H1 (cell line): ENCODE results near the gene CLIC3. TPM values are rescaled to one million over a fixed set of nuclear protein-coding genes. Genes with fewer than 3 reads are reported as not detected.

Source experiments
- CTCF ChIA-PET: fragments of 300-600 bp; sonication (Branson Sonifier 250); formaldehyde crosslinking; loops from one replicate; lab custom pipeline; 2021; ENCODE audit not compliant: partially characterized antibody; lab: Charles Lee
- POLR2A ChIA-PET: fragments of 300-600 bp; sonication (Branson Sonifier 250); formaldehyde crosslinking; loops from one replicate; lab custom pipeline; 2021; ENCODE audit warnings: inconsistent platforms; ENCODE audit not compliant: partially characterized antibody; lab: Charles Lee
- DNase-seq, 2 experiments: peaks; one replicate each; pipeline versions ENCODE4 v3.0.0 to v3.0.0-alpha.2; 2010 to 2022; ENCODE audit warnings: low spot score in 2 of 2, low read depth in 1 of 2, mixed read lengths in 1 of 2
- FAIRE-seq: peaks from 2 replicates; lab custom pipeline; 2011; peaks lifted over from hg19 to GRCh38; lab: Jason Lieb, UNC
- H2AFZ ChIP-seq: 2 replicates; pipeline ENCODE4 v1.8.1; 2012; ENCODE audit warnings: low read length, inconsistent platforms
- H2AK5ac ChIP-seq: 2 replicates; pipeline ENCODE4 v1.6.1; 2013; ENCODE audit warnings: low read depth, low read length
- H2BK120ac ChIP-seq: replicated peaks from 2 replicates; pipeline ENCODE3; 2013; ENCODE audit warnings: low read depth, low read length, inconsistent platforms
- H2BK12ac ChIP-seq: 2 replicates; pipeline ENCODE4 v1.6.1; 2013; ENCODE audit warnings: low read depth, low read length
- H2BK15ac ChIP-seq: 2 replicates; pipeline ENCODE4 v1.6.1; 2013; ENCODE audit warnings: low read length
- H2BK20ac ChIP-seq: 2 replicates; pipeline ENCODE4 v1.6.1; 2013; ENCODE audit warnings: low read length
- H2BK5ac ChIP-seq: 2 replicates; pipeline ENCODE4 v1.6.1; 2013; ENCODE audit warnings: low read depth, low read length
- H3K14ac ChIP-seq: 2 replicates; pipeline ENCODE4 v1.6.1; 2013; ENCODE audit warnings: inconsistent platforms; ENCODE audit not compliant: insufficient read length
- H3K18ac ChIP-seq: 2 replicates; pipeline ENCODE4 v1.6.1; 2013; ENCODE audit warnings: low read length; ENCODE audit errors: extremely low read depth
- H3K23ac ChIP-seq: 2 replicates; pipeline ENCODE4 v1.6.1; 2013; ENCODE audit warnings: inconsistent platforms; ENCODE audit not compliant: insufficient read length
- H3K23me2 ChIP-seq: 2 replicates; pipeline ENCODE4 v1.6.1; 2013; ENCODE audit warnings: low read depth, low read length
- H3K27ac ChIP-seq: 2 replicates; pipeline ENCODE4 v1.6.1; 2011; ENCODE audit warnings: low read depth, low read length, inconsistent platforms
- H3K27me3 ChIP-seq, 4 experiments: replicated peaks in 1 of 4; 1 replicate in 1 of 4; 2 replicates in 3 of 4; pipeline versions ENCODE4 v1.6.1 to v1.8.1; 2011 to 2013; ENCODE audit warnings: low read length in 3 of 4, mild to moderate bottlenecking in 3 of 4, inconsistent platforms in 2 of 4, mixed read lengths in 2 of 4, moderate library complexity in 1 of 4; ENCODE audit not compliant: control insufficient read depth in 3 of 4, insufficient read depth in 3 of 4; ENCODE audit errors: extremely low read depth in 1 of 4
- H3K36me3 ChIP-seq, 4 experiments: 2 replicates each; pipeline versions ENCODE4 v1.6.1 to v1.8.1; 2011 to 2013; ENCODE audit warnings: mild to moderate bottlenecking in 4 of 4, low read length in 3 of 4, moderate library complexity in 2 of 4, control low read depth in 1 of 4, inconsistent platforms in 1 of 4; ENCODE audit not compliant: insufficient read depth in 4 of 4, control insufficient read depth in 2 of 4
- H3K4ac ChIP-seq: replicated peaks from 2 replicates; pipeline ENCODE3; 2013; ENCODE audit warnings: low read length, low read depth, mixed read lengths, inconsistent platforms; ENCODE audit not compliant: insufficient read length
- H3K4me1 ChIP-seq, 4 experiments: replicated peaks in 1 of 4; 1 replicate in 1 of 4; 2 replicates in 3 of 4; pipeline versions ENCODE4 v1.6.1 to v1.8.1; 2011 to 2013; ENCODE audit warnings: low read length in 3 of 4, inconsistent platforms in 2 of 4, mixed read lengths in 1 of 4; ENCODE audit not compliant: insufficient read depth in 4 of 4, control insufficient read depth in 3 of 4
- H3K4me2 ChIP-seq, 2 experiments: 2 replicates each; pipeline versions ENCODE4 v1.6.1 to v1.8.1; 2011 to 2013; ENCODE audit warnings: low read depth in 2 of 2, low read length in 2 of 2, control low read depth in 1 of 2, inconsistent platforms in 1 of 2, mild to moderate bottlenecking in 1 of 2; ENCODE audit not compliant: insufficient read depth in 1 of 2
- H3K4me3 ChIP-seq, 4 experiments: fragments of 200-600, 300-600 bp in 1 of 4; sonication (generic), shearing (Covaris generic), sonication (Bioruptor Twin) in 1 of 4; 2 replicates each; pipeline versions ENCODE4 v1.5.1 to v1.8.1; 2011 to 2016; ENCODE audit warnings: low read length in 4 of 4, low read depth in 3 of 4, control low read depth in 2 of 4, inconsistent platforms in 2 of 4, mild to moderate bottlenecking in 2 of 4, mixed read lengths in 1 of 4, moderate library complexity in 1 of 4; ENCODE audit not compliant: insufficient read depth in 2 of 4; ENCODE audit errors: extremely low read depth in 1 of 4
- H3K56ac ChIP-seq: replicated peaks from 2 replicates; pipeline ENCODE3; 2013; ENCODE audit warnings: low read depth, mild to moderate bottlenecking, mixed read lengths, low read length, inconsistent platforms; ENCODE audit not compliant: insufficient read length
- H3K79me1 ChIP-seq: 2 replicates; pipeline ENCODE4 v1.6.1; 2013; ENCODE audit warnings: low read depth, low read length, control low read depth
- H3K79me2 ChIP-seq, 2 experiments: 2 replicates each; pipeline versions ENCODE4 v1.6.1 to v1.8.1; 2012 to 2013; ENCODE audit warnings: low read length in 2 of 2, mild to moderate bottlenecking in 2 of 2, inconsistent platforms in 1 of 2; ENCODE audit not compliant: insufficient read depth in 2 of 2, control insufficient read depth in 1 of 2
- H3K9ac ChIP-seq, 4 experiments: replicated peaks in 1 of 4; 1 replicate in 1 of 4; 2 replicates in 3 of 4; pipeline versions ENCODE4 v1.6.1 to v1.8.1; 2011 to 2013; ENCODE audit warnings: low read depth in 3 of 4, low read length in 3 of 4, control low read depth in 2 of 4, mild to moderate bottlenecking in 2 of 4, moderate library complexity in 2 of 4, inconsistent platforms in 1 of 4; ENCODE audit errors: extremely low read depth in 1 of 4
- H3K9me3 ChIP-seq, 2 experiments: 2 replicates each; pipeline versions ENCODE4 v1.6.1 to v1.8.1; 2012 to 2013; ENCODE audit warnings: mild to moderate bottlenecking in 2 of 2, moderate library complexity in 2 of 2, control low read depth in 1 of 2, inconsistent platforms in 1 of 2, low read depth in 1 of 2, low read length in 1 of 2, mixed read lengths in 1 of 2; ENCODE audit not compliant: insufficient read depth in 2 of 2
- H4K20me1 ChIP-seq, 2 experiments: replicated peaks in 1 of 2; 2 replicates each; pipeline versions ENCODE3 to v1.8.1; 2011 to 2013; ENCODE audit warnings: inconsistent platforms in 2 of 2, low read length in 2 of 2, mild to moderate bottlenecking in 1 of 2; ENCODE audit not compliant: insufficient read depth in 2 of 2, control insufficient read depth in 1 of 2
- H4K5ac ChIP-seq: 2 replicates; pipeline ENCODE4 v1.6.1; 2013; ENCODE audit warnings: low read length, low read depth, mixed read lengths, inconsistent platforms; ENCODE audit not compliant: insufficient read length
- H4K8ac ChIP-seq: 2 replicates; pipeline ENCODE4 v1.8.0; 2013; ENCODE audit warnings: mild to moderate bottlenecking, moderate library complexity, low read length, inconsistent platforms; ENCODE audit not compliant: insufficient read depth; ENCODE audit errors: extremely low read depth
- H4K91ac ChIP-seq: replicated peaks from 2 replicates; pipeline ENCODE3; 2013; ENCODE audit warnings: low read length, mixed read lengths, inconsistent platforms; ENCODE audit not compliant: insufficient read length
- BCL11A ChIP-seq, 2 experiments: IDR thresholded peaks; one replicate each; pipeline ENCODE4 v1.6.1; 2011; ENCODE audit warnings: low read depth in 2 of 2, low read length in 2 of 2, mild to moderate bottlenecking in 2 of 2
- GTF2F1 ChIP-seq: IDR thresholded peaks from 2 replicates; pipeline ENCODE4 v1.6.1; 2012; ENCODE audit warnings: low read depth, low read length, improper control_type of control experiment, borderline replicate concordance
- MAX ChIP-seq: IDR thresholded peaks from 2 replicates; pipeline ENCODE4 v1.6.1; 2012; ENCODE audit warnings: inconsistent platforms
- RFX5 ChIP-seq: IDR thresholded peaks from 2 replicates; pipeline ENCODE4 v1.6.1; 2011; ENCODE audit warnings: low read depth, low read length, improper control_type of control experiment, borderline replicate concordance
- SIN3A ChIP-seq, 2 experiments: IDR thresholded peaks in 1 of 2; conservative IDR thresholded peaks in 1 of 2; 2 replicates each; pipeline ENCODE4 v1.6.1; 2011 to 2012; ENCODE audit warnings: low read length in 2 of 2, improper control_type of control experiment in 1 of 2, low read depth in 1 of 2, mild to moderate bottlenecking in 1 of 2
- SRF ChIP-seq: IDR thresholded peaks from 2 replicates; pipeline ENCODE4 v1.6.1; 2011; ENCODE audit warnings: mild to moderate bottlenecking, low read depth, low read length, moderate library complexity
- WGBS, 2 experiments: shearing (Covaris generic) in 1 of 2; methylation state at CpG; one replicate each; pipeline versions ENCODE4 v1.1.6 to v1.1.7; 2013 to 2015; ENCODE audit warnings: low lambda C conversion rate in 2 of 2, mixed read lengths in 2 of 2, inconsistent platforms in 1 of 2, low coverage in 1 of 2, missing lambda C conversion rate in 1 of 2; ENCODE audit not compliant: insufficient replicate concordance in 2 of 2, insufficient coverage in 1 of 2, insufficient read length in 1 of 2; ENCODE audit errors: extremely low coverage in 1 of 2, missing lambda C conversion rate in 1 of 2; 5-methylcytosine and 5-hydroxymethylcytosine counted together
- polyA plus RNA-seq, 7 experiments: library from polyadenylated mRNA; depleted of rRNA in 3 of 7; stranded (reverse) in 5 of 7; unstranded in 2 of 7; fragments of >200 nt in 5 of 7; fragments of 200-250 nt in 2 of 7; gene quantifications; 1 replicate in 5 of 7; 2 replicates in 1 of 7; 4 replicates in 1 of 7; pipeline versions ENCODE4 v1.2.1 to v1.2.3, GENCODE V29; 2011 to 2013; ENCODE audit warnings: missing spikeins in 2 of 7, mixed read lengths in 2 of 7
- total RNA-seq: library from RNA; stranded (reverse); fragmentation: NEBNext Ultra II Directional; extraction: Animal tissue kit (Norgen Biotek cat#: 25700); gene quantifications from 2 replicates; pipeline ENCODE4 v1.2.1, GENCODE V29; 2021

The CLIC3 gene
- total and polyA plus RNA-seq, 2 of the 8 experiments (the other 6 are each of a cell fraction or from before 2014, with no cell fraction given) = 0.12 TPM; not detected in 1

GRCh38 chr9:137039611-137040366 lies 43.4 kb upstream of the CLIC3 start:
- Histone ChIP-seq H3K4me3 (no peak overlapping the region), H3K23me2 (no peaks in the 10 kb centered on the region), H3K79me2 (peaks cover 0 to 4% of the 10 kb centered on the region in 2 experiments; a peak in 1 of 4 replicates), H2BK5ac (no peak overlapping the region), H3K27ac (no peak overlapping the region), H3K4me1 (peaks cover under 1 to 2% (median 2%) of the 10 kb centered on the region in 4 experiments; a peak in 5 of 7 replicates), H2BK20ac (no peak overlapping the region), H3K9ac (no peak overlapping the region), H4K5ac (no peak overlapping the region), H2BK12ac (no peak overlapping the region), H2BK120ac (no peak overlapping the region), H3K27me3 (peaks cover under 1 to 7% (median 4%) of the 10 kb centered on the region in 4 experiments; a peak in 6 of 7 replicates), H3K23ac (no peak overlapping the region), H3K14ac (no peak overlapping the region), H3K36me3 (peaks cover 0 to 3% (median 0%) of the 10 kb centered on the region in 4 experiments; a peak in 1 of 8 replicates), H3K56ac (no peak overlapping the region), H2AK5ac (no peak overlapping the region), H2BK15ac (no peak overlapping the region), H4K91ac (no peak overlapping the region), H4K20me1 (peaks cover 5 to 12% of the 10 kb centered on the region in 2 experiments), H3K9me3 (no peaks in the 10 kb centered on the region), H3K79me1 (peaks cover 4% of the 10 kb centered on the region), H3K4me2 (no peak overlapping the region), H3K18ac (no peak overlapping the region), H2AFZ (no peak overlapping the region), H4K8ac (no peak overlapping the region), H3K4ac (no peak overlapping the region)
- DNase-seq (no peak), FAIRE-seq (no peak)
- POLR2A ChIA-PET = no interaction called here
- 85% methylated on average over 22 of the region's 32 CpGs; no CpG with 5 or more reads in 1 of the 2 experiments for WGBS, 2 experiments
- TF ChIP-seq GTF2F1 (no peak), RFX5 (no peak), BCL11A (IDR thresholded peaks at IDR 0.05; ENCODE audit: low read depth in 2 of 2, low read length in 2 of 2) (no peak), MAX (no peak), SRF (no peak), SIN3A (conservative IDR thresholded peaks at IDR 0.05 in 1 of 2, IDR thresholded peaks at IDR 0.05 in 1 of 2; ENCODE audit: low read depth in 1 of 2, low read length in 2 of 2) (no peak)
- CTCF ChIA-PET = interaction anchor here (0.6 to 2.0 kb wide), 7 partner anchors 11 to 150 kb away, joined by 3 to 13 read pairs (median 3); partner anchors contain the start of gene ABCA2
